Measurements from ENCODE around the gene LRRD1. TPM values are rescaled to one million over a fixed set of nuclear protein-coding genes. Genes with fewer than 3 reads are reported as not detected.
"Not testable (repeated sequence)": the region's sequence is repeated elsewhere in the genome, so short reads cannot be mapped to it uniquely, and the experiment has no call there.

LRRD1 gene
- total and polyA plus RNA-seq, 2 of the 13 experiments (the other 11 are each of a cell fraction or from before 2014, with no cell fraction given): 0.03 TPM; not detected in 1

GRCh38 chr7:92184294-92184693 is 5.4 kb upstream of the LRRD1 start:
- H3K27ac ChIP-seq (ENCODE audit: extremely low read length, insufficient read depth, low read length); intact Hi-C loops (cut with micrococcal nuclease; ENCODE audit: unreplicated experiment); POLR2A ChIA-PET; H3K4me1 ChIP-seq (ENCODE audit: insufficient read depth, low read length); H3K9me3 ChIP-seq (ENCODE audit: low read length); H3K79me2 ChIP-seq (ENCODE audit: insufficient read depth, low read length); in situ Hi-C loops (cut with HindIII; ENCODE audit: extremely low pct_ligation_motif_present, low pct_unique_long_range_greater_than_20kb); CTCF ChIA-PET (ENCODE audit: low intra/inter-chr PET ratio, low total read pairs); BruUV-seq (replicated peaks); H3K4me3 ChIP-seq (replicated peaks in 1 of 3; ENCODE audit: insufficient read depth in 1 of 3, low read depth in 2 of 3, low read length in 3 of 3); H3K36me3 ChIP-seq (replicated peaks in 1 of 2; ENCODE audit: control insufficient read depth in 1 of 2, insufficient read depth in 2 of 2, low read length in 2 of 2); FAIRE-seq; H3K27me3 ChIP-seq (ENCODE audit: control insufficient read depth in 1 of 2, insufficient read depth in 2 of 2, low read length in 2 of 2); H3K4me2 ChIP-seq (ENCODE audit: low read depth, low read length); DNase-seq (ENCODE audit: low spot score); H3K9ac ChIP-seq (ENCODE audit: insufficient read depth, low read depth, low read length); H2AFZ ChIP-seq (ENCODE audit: low read length); ATAC-seq; H4K20me1 ChIP-seq (ENCODE audit: insufficient read depth, low read length): not testable (repeated sequence)
- WGBS (ENCODE audit: low lambda C conversion rate): 14% methylated on average over 1 of the region's 1 CpG

DNA sequence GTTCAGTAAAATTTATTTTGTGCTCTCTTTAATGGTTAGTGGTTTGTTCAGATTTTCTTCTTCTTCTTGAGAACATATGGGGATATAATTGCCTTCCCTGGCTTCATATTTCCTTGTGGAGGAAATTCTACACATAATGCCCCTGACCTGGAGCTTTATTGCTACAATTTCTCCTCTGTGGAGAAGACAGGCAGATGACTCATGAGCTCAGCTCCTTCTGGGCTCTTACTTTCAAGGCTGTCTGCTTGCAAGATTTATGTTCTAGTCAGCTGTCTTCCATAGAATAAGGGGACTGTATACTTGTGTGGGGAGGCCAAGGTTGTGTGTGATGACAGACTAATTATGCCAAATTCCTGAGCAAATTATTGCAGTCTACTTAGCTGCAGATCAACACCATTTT is 1.6 kb downstream of the LRRD1 start:
- no peaks in the 10 kb centered on the region for H3K79me2 ChIP-seq (ENCODE audit: insufficient read depth, low read length)
- no TSS peak for BruUV-seq (replicated peaks)
- CTCF ChIA-PET (ENCODE audit: low intra/inter-chr PET ratio, low total read pairs): no interaction called here
- ATAC-seq (no peak), FAIRE-seq (no peak), DNase-seq (ENCODE audit: low spot score) (no peak)
- H3K9ac ChIP-seq (ENCODE audit: insufficient read depth, low read depth, low read length): no peak overlapping the region
- no peaks in the 10 kb centered on the region for H3K27me3 ChIP-seq (ENCODE audit: control insufficient read depth in 1 of 2, insufficient read depth in 2 of 2, low read length in 2 of 2)
- H2AFZ ChIP-seq (ENCODE audit: low read length): no peak overlapping the region
- H3K9me3 ChIP-seq (ENCODE audit: low read length): no peaks in the 10 kb centered on the region
- intact Hi-C loops (cut with micrococcal nuclease; ENCODE audit: unreplicated experiment): loop anchor here (5.0 kb wide), 1 partner anchor 270 kb away; the partner anchor contains the start of gene GATAD1
- no peaks in the 10 kb centered on the region for H4K20me1 ChIP-seq (ENCODE audit: insufficient read depth, low read length)
- no peak overlapping the region for H3K4me3 ChIP-seq (replicated peaks in 1 of 3; ENCODE audit: insufficient read depth in 1 of 3, low read depth in 2 of 3, low read length in 3 of 3)
- in situ Hi-C loops (cut with HindIII; ENCODE audit: extremely low pct_ligation_motif_present, low pct_unique_long_range_greater_than_20kb): no loop called here
- peaks cover 6% of the 10 kb centered on the region; the same call in 1 of the 2 replicates for H3K4me1 ChIP-seq (ENCODE audit: insufficient read depth, low read length)
- no peak overlapping the region for H3K4me2 ChIP-seq (ENCODE audit: low read depth, low read length)
- POLR2A ChIA-PET: no interaction called here
- no peak overlapping the region for H3K27ac ChIP-seq (ENCODE audit: extremely low read length, insufficient read depth, low read length)
- no peak for TF ChIP-seq RFX1 (IDR thresholded peaks at IDR 0.05)
- no peak for TF ChIP-seq SMC3 (IDR thresholded peaks at IDR 0.05; ENCODE audit: low read length)
- no peak for TF ChIP-seq TEF (CRISPR knock-in tag; IDR thresholded peaks at IDR 0.05)
- TF ChIP-seq MBD4 (IDR thresholded peaks at IDR 0.05; ENCODE audit: borderline replicate concordance, low read length): no peak
- TF ChIP-seq MAX (IDR thresholded peaks at IDR 0.05): no peak
- no peak for TF ChIP-seq NFIC (IDR thresholded peaks at IDR 0.05; ENCODE audit: low read length)
- no peak for TF ChIP-seq SP5 (CRISPR knock-in tag; IDR thresholded peaks at IDR 0.05; ENCODE audit: borderline replicate concordance, low read depth)
- TF ChIP-seq KLF16 (CRISPR knock-in tag; IDR thresholded peaks at IDR 0.05): no peak
- no peaks in the 10 kb centered on the region for H3K36me3 ChIP-seq (replicated peaks in 1 of 2; ENCODE audit: control insufficient read depth in 1 of 2, insufficient read depth in 2 of 2, low read length in 2 of 2)

Data from HepG2 (cell line).